Measurements from ENCODE around the gene ADAMTS6. TPM values are rescaled to one million over a fixed set of nuclear protein-coding genes. Genes with fewer than 3 reads are reported as not detected.
"Not testable (repeated sequence)": the region's sequence is repeated elsewhere in the genome, so short reads cannot be mapped to it uniquely, and the experiment has no call there.

The ADAMTS6 gene
- total and polyA plus RNA-seq, 2 donors (not counting 1 experiment from before 2014, with no cell fraction given) = 3.6 to 12.3 TPM

DNA sequence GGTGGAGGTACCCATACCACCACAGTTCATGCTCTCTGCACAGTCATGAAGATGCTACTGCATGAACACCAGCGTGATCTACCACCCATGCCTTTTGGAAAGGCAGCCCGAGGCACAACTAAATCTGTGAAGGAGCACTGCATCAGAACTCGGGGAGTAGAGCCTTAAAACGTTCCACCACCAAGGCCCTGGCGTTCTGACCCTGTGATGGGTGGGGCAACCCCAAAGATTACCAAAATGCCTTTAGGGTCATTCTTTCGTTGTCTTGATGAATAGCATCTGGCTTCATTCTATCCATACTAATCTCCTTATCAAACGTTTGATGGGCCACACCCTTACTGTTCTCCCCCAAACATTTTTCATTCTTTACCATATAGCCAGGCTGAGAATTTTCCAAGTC, 97.9 kb downstream of the ADAMTS6 start:
- Histone ChIP-seq H3K9me3 (ENCODE audit: control extremely low read depth in 1 of 3, control insufficient read depth in 2 of 3, insufficient read depth in 1 of 3, low read length in 2 of 3) (no peaks in the 10 kb centered on the region), H3K79me2 (ENCODE audit: control insufficient read depth, insufficient read depth, low read length) (no peaks in the 10 kb centered on the region), H3K4me2 (replicated peaks; ENCODE audit: low read depth, low read length, poor library complexity, severe bottlenecking) (no peak overlapping the region), H4K20me1 (ENCODE audit: control insufficient read depth, insufficient read depth, low read length, poor library complexity, severe bottlenecking) (no peaks in the 10 kb centered on the region), H3K4me1 (ENCODE audit: control insufficient read depth in 2 of 2, insufficient read depth in 2 of 2, low read length in 2 of 2) (no peaks in the 10 kb centered on the region), H3K27ac (ENCODE audit: low read length in 2 of 2) (no peak overlapping the region), H3K36me3 (replicated peaks in 1 of 2; ENCODE audit: control extremely low read depth in 1 of 2, control insufficient read depth in 1 of 2, extremely low read depth in 1 of 2, insufficient read depth in 2 of 2, low read length in 1 of 2) (no peaks in the 10 kb centered on the region), H3K9ac (ENCODE audit: low read length) (no peak overlapping the region), H3K27me3 (replicated peaks in 1 of 4; ENCODE audit: control extremely low read depth in 1 of 4, control insufficient read depth in 3 of 4, insufficient read depth in 4 of 4, low read length in 3 of 4) (no peaks in the 10 kb centered on the region), H2AFZ (ENCODE audit: insufficient read depth, low read depth, low read length, poor library complexity, severe bottlenecking) (no peak overlapping the region), H3K4me3 (ENCODE audit: control extremely low read depth in 1 of 5, extremely low read depth in 1 of 5, insufficient read depth in 1 of 5, low read depth in 2 of 5, low read length in 4 of 5) (no peak overlapping the region)
- ChIA-PET POLR2A (no interaction called here), CTCF (no interaction called here)
- Mint-ChIP-seq H3K4me1 (no peaks in the 10 kb centered on the region), H3K4me3 (no peak overlapping the region), H3K27me3 (no peaks in the 10 kb centered on the region), H3K9me3 (ENCODE audit: insufficient read depth) (no peaks in the 10 kb centered on the region), H3K27ac (no peak overlapping the region)
- WGBS (ENCODE audit: insufficient coverage) = 90% methylated on average over 7 of the region's 7 CpGs
- no peak for ATAC-seq (ENCODE audit: low read depth)
- TF ChIP-seq, protein P1, sequence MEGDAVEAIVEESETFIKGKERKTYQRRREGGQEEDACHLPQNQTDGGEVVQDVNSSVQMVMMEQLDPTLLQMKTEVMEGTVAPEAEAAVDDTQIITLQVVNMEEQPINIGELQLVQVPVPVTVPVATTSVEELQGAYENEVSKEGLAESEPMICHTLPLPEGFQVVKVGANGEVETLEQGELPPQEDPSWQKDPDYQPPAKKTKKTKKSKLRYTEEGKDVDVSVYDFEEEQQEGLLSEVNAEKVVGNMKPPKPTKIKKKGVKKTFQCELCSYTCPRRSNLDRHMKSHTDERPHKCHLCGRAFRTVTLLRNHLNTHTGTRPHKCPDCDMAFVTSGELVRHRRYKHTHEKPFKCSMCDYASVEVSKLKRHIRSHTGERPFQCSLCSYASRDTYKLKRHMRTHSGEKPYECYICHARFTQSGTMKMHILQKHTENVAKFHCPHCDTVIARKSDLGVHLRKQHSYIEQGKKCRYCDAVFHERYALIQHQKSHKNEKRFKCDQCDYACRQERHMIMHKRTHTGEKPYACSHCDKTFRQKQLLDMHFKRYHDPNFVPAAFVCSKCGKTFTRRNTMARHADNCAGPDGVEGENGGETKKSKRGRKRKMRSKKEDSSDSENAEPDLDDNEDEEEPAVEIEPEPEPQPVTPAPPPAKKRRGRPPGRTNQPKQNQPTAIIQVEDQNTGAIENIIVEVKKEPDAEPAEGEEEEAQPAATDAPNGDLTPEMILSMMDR (IDR thresholded peaks at IDR 0.05) = no peak
- no peak for TF ChIP-seq EZH2 (IDR thresholded peaks at IDR 0.05; ENCODE audit: borderline replicate concordance, insufficient read depth, low read depth, low read length, poor library complexity, severe bottlenecking)
- intact Hi-C loops (cut with micrococcal nuclease) = no loop called here
- no peak for DNase-seq

DNA sequence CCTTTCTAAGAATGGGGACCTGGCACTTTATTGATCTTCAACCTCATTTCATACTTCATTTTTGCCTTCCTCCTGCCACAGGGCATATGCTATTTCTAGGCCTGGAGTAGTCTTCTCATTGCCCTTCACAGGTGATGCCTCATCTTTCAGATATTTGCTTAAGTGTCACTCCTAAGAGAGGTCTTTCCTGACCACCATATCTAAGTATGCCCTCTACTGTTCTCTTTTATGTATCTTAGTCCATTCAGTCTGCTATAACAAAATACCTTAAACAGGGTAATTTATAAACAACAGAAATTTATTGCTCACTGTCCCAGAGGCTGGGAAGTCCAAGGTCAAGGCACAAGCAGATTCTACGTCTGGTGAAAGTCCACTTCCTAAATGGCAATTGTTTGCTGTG, 99.1 kb downstream of the ADAMTS6 start:
- no peak overlapping the region for H2AFZ ChIP-seq (ENCODE audit: insufficient read depth, low read depth, low read length, poor library complexity, severe bottlenecking)
- H4K20me1 ChIP-seq (ENCODE audit: control insufficient read depth, insufficient read depth, low read length, poor library complexity, severe bottlenecking) = no peaks in the 10 kb centered on the region
- WGBS (ENCODE audit: insufficient coverage) = no CpG with 5 or more reads among the region's 1 CpG
- H3K27ac ChIP-seq (ENCODE audit: low read length in 2 of 2) = no peak overlapping the region
- no peaks in the 10 kb centered on the region for H3K4me1 ChIP-seq (ENCODE audit: control insufficient read depth in 2 of 2, insufficient read depth in 2 of 2, low read length in 2 of 2)
- no peak overlapping the region for H3K9ac ChIP-seq (ENCODE audit: low read length)
- H3K9me3 Mint-ChIP-seq (ENCODE audit: insufficient read depth) = no peaks in the 10 kb centered on the region
- no peak overlapping the region for H3K4me2 ChIP-seq (replicated peaks; ENCODE audit: low read depth, low read length, poor library complexity, severe bottlenecking)
- H3K27me3 Mint-ChIP-seq = no peaks in the 10 kb centered on the region
- ATAC-seq (ENCODE audit: low read depth) (no peak), DNase-seq (no peak)
- intact Hi-C loops (cut with micrococcal nuclease) = no loop called here
- no peaks in the 10 kb centered on the region for H3K79me2 ChIP-seq (ENCODE audit: control insufficient read depth, insufficient read depth, low read length)
- POLR2A ChIA-PET = no interaction called here
- no peak for TF ChIP-seq EZH2 (IDR thresholded peaks at IDR 0.05; ENCODE audit: borderline replicate concordance, insufficient read depth, low read depth, low read length, poor library complexity, severe bottlenecking)
- no peaks in the 10 kb centered on the region for H3K9me3 ChIP-seq (ENCODE audit: control extremely low read depth in 1 of 3, control insufficient read depth in 2 of 3, insufficient read depth in 1 of 3, low read length in 2 of 3)
- CTCF ChIA-PET = no interaction called here
- no peak overlapping the region for H3K27ac Mint-ChIP-seq
- no peak overlapping the region for H3K4me3 ChIP-seq (ENCODE audit: control extremely low read depth in 1 of 5, extremely low read depth in 1 of 5, insufficient read depth in 1 of 5, low read depth in 2 of 5, low read length in 4 of 5)
- no peaks in the 10 kb centered on the region for H3K36me3 ChIP-seq (replicated peaks in 1 of 2; ENCODE audit: control extremely low read depth in 1 of 2, control insufficient read depth in 1 of 2, extremely low read depth in 1 of 2, insufficient read depth in 2 of 2, low read length in 1 of 2)
- H3K27me3 ChIP-seq (replicated peaks in 1 of 4; ENCODE audit: control extremely low read depth in 1 of 4, control insufficient read depth in 3 of 4, insufficient read depth in 4 of 4, low read length in 3 of 4) = no peaks in the 10 kb centered on the region
- no peak overlapping the region for H3K4me3 Mint-ChIP-seq
- H3K4me1 Mint-ChIP-seq = no peaks in the 10 kb centered on the region

DNA sequence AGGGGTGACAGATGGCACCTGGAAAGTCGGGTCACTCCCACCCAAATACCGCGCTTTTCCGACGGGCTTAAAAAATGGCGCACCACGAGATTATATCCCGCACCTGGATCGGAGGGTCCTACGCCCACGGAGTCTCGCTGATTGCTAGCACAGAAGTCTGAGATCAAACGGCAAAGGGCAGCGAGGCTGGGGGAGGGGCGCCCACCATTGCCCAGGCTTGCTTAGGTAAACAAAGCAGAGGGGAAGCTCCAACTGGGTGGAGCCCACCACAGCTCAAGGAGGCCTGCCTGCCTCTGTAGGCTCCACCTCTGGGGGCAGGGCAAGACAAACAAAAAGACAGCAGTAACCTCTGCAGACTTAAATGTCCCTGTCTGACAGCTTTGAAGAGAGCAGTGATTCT, 111.2 kb downstream of the ADAMTS6 start:
- H2AFZ ChIP-seq (ENCODE audit: insufficient read depth, low read depth, low read length, poor library complexity, severe bottlenecking); DNase-seq; H4K20me1 ChIP-seq (ENCODE audit: control insufficient read depth, insufficient read depth, low read length, poor library complexity, severe bottlenecking); H3K9ac ChIP-seq (ENCODE audit: low read length); H3K4me3 Mint-ChIP-seq; CTCF ChIA-PET; H3K9me3 ChIP-seq (ENCODE audit: control extremely low read depth in 1 of 3, control insufficient read depth in 2 of 3, insufficient read depth in 1 of 3, low read length in 2 of 3); H3K27ac Mint-ChIP-seq; H3K4me2 ChIP-seq (replicated peaks; ENCODE audit: low read depth, low read length, poor library complexity, severe bottlenecking); H3K4me1 Mint-ChIP-seq; H3K27me3 ChIP-seq (replicated peaks in 1 of 4; ENCODE audit: control extremely low read depth in 1 of 4, control insufficient read depth in 3 of 4, insufficient read depth in 4 of 4, low read length in 3 of 4); H3K4me3 ChIP-seq (ENCODE audit: control extremely low read depth in 1 of 5, extremely low read depth in 1 of 5, insufficient read depth in 1 of 5, low read depth in 2 of 5, low read length in 4 of 5); H3K27me3 Mint-ChIP-seq; H3K4me1 ChIP-seq (ENCODE audit: control insufficient read depth in 2 of 2, insufficient read depth in 2 of 2, low read length in 2 of 2); H3K36me3 ChIP-seq (replicated peaks in 1 of 2; ENCODE audit: control extremely low read depth in 1 of 2, control insufficient read depth in 1 of 2, extremely low read depth in 1 of 2, insufficient read depth in 2 of 2, low read length in 1 of 2); H3K27ac ChIP-seq (ENCODE audit: low read length in 2 of 2); ATAC-seq (ENCODE audit: low read depth); H3K9me3 Mint-ChIP-seq (ENCODE audit: insufficient read depth); intact Hi-C loops (cut with micrococcal nuclease); H3K79me2 ChIP-seq (ENCODE audit: control insufficient read depth, insufficient read depth, low read length); POLR2A ChIA-PET: not testable (repeated sequence)
- 96% methylated on average over 15 of the region's 15 CpGs for WGBS (ENCODE audit: insufficient coverage)
